IPS-11a (cell line): ENCODE results near the gene NOX3.

ENCODE experiments used
- H3K4me3 ChIP-seq: one replicate; pipeline ENCODE4 v1.5.1; 2013; ENCODE audit warnings: low read depth, low read length, control low read depth

NOX3 gene

DNA sequence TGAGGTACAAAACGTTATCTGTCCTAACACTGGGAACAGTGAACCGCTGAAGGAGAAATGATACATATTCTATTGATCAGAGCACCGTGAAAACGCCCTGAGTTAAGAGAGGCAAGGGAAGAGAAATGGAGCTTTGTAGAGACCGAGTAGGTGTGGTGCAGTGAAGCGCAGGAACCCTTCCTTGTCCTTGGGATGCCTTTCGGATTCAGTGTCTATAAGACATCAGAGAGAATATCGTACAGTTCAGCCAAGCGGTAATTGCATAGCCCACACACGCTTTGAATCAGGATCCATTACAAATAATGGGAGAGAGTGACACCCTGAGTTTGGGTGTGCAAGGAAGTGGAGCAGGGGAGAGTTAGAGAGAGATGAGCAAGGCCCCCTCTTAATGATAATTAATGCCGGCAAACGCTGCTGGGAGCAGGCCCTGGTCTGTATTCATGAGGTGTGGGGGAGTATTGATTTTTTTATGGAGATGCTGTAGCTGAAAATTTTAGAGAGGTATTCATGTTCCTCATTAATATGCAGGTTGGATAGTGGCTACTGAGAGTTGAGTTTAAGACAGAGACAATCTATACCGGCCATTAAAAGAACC lies 20.7 kb downstream of the NOX3 start:
- H3K4me3 ChIP-seq, result no peak overlapping the region

DNA sequence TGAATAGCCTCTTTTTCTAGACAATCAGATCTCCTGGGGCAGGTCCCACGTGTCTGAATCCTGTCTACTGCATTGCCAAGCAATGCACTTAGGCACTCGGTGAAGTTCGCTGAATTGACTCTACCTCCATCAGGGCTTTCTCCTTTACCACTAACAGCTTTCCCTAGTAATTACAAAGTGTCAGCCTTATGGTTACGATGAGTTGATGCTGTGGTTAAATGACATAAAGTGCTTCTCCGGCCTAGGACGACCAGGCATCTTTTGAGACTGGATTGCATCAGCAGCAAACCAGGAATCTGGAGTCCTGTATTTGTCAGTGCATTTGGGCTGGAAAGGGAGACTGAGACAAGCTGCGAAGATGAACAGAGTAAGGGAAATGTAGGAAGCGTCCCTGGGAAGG lies 21.5 kb downstream of the NOX3 start:
- no peak overlapping the region for H3K4me3 ChIP-seq

GRCh38 chr6:155432293-155432692 lies 23.3 kb downstream of the NOX3 start:
- no peak overlapping the region for H3K4me3 ChIP-seq

GRCh38 chr6:155429321-155429893 lies 26.2 kb downstream of the NOX3 start:
- no peak overlapping the region for H3K4me3 ChIP-seq

DNA sequence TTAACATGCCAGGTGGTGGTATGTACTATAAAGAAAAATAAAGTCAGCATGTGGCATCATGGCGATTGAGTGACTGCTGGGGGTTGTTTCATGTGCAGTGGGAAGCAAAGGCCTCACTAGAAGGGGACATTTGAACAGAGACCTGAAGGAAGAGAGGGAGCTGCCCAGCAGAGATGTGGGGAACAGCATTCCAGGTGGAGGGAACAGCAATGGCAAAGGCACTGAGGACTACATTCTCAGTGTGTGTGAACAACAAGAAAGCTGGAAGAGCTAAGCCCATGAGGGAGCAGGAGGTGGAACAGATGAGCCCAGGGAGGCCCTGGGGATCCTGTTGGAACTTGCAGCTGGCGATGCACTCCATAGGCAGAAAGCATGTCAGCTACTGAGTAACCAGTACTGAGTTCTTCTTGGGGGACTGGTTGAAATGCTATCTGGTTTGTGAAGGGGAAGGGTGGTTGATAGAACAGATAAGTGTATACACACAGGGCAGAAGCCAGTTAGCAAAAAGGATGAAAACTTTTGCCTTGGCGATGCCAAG lies 29.2 kb downstream of the NOX3 start:
- H3K4me3 ChIP-seq, result no peak overlapping the region

- H3K4me3 ChIP-seq, result no peak overlapping the region
Measured at GRCh38 chr6:155424181-155424580, 31.5 kb downstream of the NOX3 start.

- H3K4me3 ChIP-seq, result no peak overlapping the region
Measured at GRCh38 chr6:155422635-155423034, 33.0 kb downstream of the NOX3 start.

GRCh38 chr6:155420492-155420891 lies 35.1 kb downstream of the NOX3 start:
- no peak overlapping the region for H3K4me3 ChIP-seq

- H3K4me3 ChIP-seq, result no peak overlapping the region
Measured at GRCh38 chr6:155419161-155419560, 36.5 kb downstream of the NOX3 start.

DNA sequence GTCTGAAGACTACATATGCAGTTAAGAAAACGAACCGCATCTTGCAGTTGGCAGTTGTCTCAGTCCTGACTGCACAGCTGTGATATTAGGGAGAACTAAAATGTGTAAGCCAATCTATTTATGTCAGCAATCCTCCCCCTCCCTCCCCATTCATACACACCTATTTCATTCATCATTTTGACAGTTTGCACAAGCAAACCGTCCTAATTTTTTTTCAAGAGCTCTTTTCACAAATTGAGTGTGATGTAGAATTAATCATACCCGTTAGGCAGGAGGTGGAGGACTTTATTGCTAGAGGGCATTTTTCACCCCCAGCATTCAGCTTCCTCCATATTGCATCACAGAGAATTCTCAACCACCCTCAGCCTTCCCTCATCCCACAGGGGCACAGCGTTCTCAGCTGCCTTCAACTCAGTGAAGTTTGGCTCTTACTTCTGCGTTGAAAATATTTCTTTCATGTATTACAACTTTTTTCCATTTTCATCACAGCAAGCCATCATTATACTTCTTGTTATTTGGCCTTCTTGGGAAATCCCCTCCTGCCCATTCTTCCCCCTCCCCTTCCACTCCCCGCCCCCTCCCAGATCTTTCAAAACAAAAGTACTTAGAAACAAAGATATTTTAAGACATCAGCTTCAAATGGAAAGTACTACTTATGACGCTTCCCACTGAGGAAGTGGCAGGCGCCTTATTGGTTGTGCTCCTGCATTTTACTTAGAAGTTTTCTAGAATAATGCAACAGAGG lies 37.5 kb downstream of the NOX3 start:
- no peak overlapping the region for H3K4me3 ChIP-seq

DNA sequence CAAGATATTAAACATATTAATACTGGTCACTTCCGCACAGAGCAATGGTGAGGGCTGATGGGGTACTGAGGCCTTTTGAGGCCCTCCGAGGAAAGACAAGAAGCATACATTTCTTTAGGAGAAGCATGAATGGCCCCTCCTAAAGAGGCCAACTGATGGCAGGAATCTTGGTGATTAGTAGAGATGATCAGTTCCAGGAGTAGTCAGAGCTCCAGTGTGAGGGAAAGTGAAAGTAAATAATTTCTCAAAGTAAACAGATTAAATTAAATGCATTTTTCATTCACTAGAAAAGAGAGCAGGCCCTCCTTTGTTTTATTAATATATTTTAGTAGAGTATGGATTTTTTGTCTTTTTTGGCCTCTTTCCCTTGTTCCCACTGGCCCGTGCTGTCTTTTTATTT lies 38.2 kb downstream of the NOX3 start:
- no peak overlapping the region for H3K4me3 ChIP-seq

DNA sequence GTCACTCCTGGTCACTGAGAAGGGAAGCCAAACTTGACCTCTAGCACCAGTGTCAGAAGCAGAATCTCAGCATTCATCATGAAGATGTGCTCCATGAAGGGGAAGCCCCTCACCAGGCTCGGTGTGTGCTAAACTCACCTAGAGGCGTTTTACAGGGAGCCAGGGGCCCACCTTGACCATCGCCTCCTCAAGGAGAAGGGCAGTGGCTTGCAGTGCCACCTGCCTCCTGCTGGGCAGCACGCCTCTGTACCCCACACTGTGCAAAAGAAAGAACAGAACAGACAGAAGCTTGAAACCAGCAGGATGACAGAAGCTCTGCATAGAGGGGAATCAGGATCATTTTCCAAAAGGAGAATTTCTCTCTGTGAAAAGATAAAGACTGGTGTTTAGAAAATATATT lies 39.7 kb downstream of the NOX3 start:
- H3K4me3 ChIP-seq, result no peak overlapping the region

DNA sequence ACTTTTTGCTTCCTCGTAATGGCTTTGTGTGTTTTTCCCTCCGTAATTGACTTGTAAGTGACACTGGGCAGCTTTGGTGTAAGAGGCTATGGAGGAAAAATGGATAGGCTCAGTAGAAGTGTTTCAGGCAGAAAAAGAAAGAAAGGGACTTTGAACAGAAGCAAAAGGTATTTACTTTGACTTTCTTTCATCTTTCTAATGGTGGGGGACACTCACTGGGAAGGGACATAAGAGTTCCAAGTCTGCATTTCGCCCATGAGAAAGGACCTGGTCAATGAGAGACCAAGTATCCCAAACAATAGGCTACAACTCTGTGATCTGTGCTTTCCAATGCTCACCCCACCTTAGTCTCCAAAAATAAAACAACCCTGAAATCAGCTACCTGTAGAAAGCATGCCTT lies 41.6 kb downstream of the NOX3 start:
- no peak overlapping the region for H3K4me3 ChIP-seq

DNA sequence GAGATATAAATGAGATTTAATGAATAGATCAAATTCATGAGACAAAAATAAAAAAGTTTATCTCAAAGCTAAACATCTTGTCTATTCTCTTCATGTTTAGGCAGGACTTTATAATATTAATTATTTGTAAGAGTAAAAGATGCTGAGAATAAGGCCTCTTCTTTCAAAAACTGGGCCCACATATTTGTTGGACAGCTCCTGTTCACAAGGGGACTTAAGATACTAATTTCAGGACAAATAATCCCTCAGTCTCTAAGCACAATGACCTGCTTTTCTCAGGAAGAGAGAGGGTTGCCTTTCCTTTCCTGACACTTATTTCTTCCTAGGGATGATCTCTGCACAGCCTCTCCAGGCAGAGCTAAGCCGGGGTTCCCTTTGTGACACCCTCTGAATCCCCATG lies 43.3 kb downstream of the NOX3 start:
- no peak overlapping the region for H3K4me3 ChIP-seq

- no peak overlapping the region for H3K4me3 ChIP-seq
Measured at GRCh38 chr6:155411154-155412052, 44.2 kb downstream of the NOX3 start.

- no peak overlapping the region for H3K4me3 ChIP-seq
Measured at GRCh38 chr6:155409391-155409790, 46.2 kb downstream of the NOX3 start.

DNA sequence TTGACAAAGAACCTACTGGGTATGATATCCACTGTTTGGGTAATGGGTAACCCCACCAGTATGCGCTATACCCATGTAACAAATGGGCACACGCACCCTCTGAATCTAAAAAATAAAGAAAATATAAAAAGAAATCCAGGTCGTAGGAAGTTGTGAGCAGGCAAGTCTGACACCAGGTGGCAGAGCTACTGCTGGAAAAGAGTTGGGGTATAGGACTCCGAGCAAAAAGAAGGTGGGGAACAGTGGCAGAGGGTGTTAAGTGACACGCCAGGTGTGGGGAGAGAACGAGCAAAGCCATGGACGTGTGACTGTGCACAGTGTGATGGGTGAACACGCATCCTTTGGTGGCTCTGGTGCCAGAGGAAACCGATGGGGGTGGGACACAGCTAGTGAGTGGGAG lies 46.7 kb downstream of the NOX3 start:
- no peak overlapping the region for H3K4me3 ChIP-seq

- no peak overlapping the region for H3K4me3 ChIP-seq
Measured at GRCh38 chr6:155408231-155408630, 47.4 kb downstream of the NOX3 start.

- no peak overlapping the region for H3K4me3 ChIP-seq
Measured at GRCh38 chr6:155406801-155407200, 48.8 kb downstream of the NOX3 start.

DNA sequence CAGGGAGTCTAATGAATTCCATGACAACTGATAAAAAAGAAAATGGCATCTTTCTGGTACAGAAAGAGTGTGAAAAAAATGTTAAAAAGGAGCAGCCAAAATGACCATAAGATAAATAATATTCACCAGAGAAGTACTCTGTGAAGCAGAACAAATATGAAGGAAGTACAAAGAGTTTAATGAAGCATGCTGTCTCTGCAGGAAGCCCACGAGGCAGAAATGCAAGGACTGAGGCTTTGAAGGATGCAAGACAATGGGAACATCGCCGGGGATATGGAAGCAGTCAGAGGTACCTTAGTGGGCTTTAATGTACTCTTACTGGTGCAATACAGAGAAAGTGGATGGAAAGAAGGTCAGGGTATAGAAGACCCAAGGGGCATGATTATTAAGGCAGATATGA lies 50.7 kb downstream of the NOX3 start:
- H3K4me3 ChIP-seq, result no peak overlapping the region

GRCh38 chr6:155402656-155403304 lies 52.9 kb downstream of the NOX3 start:
- no peak overlapping the region for H3K4me3 ChIP-seq
